Osteoblast (primary cell): Measurements from ENCODE around the gene TIMP2. TPM values are rescaled to one million over a fixed set of nuclear protein-coding genes. Genes with fewer than 3 reads are reported as not detected.
"Not testable (repeated sequence)": the region's sequence is repeated elsewhere in the genome, so short reads cannot be mapped to it uniquely, and the experiment has no call there.

Experiments used
- DNase-seq: peaks from one replicate; pipeline ENCODE4 v3.0.0; 2011; ENCODE audit warnings: low spot score, mixed read lengths; ENCODE audit not compliant: insufficient read length; ENCODE audit errors: missing footprints
- H2AFZ ChIP-seq: 2 replicates; pipeline ENCODE4 v1.6.0; 2011; ENCODE audit warnings: mild to moderate bottlenecking, low read length
- H3K27ac ChIP-seq: 2 replicates; pipeline ENCODE4 v1.5.1; 2011; ENCODE audit warnings: mild to moderate bottlenecking, low read depth, low read length, moderate library complexity
- H3K27me3 ChIP-seq: 2 replicates; pipeline ENCODE4 v1.6.0; 2012; ENCODE audit warnings: mild to moderate bottlenecking, control low read depth, inconsistent platforms, low read length, moderate library complexity; ENCODE audit not compliant: insufficient read depth
- H3K36me3 ChIP-seq: 2 replicates; pipeline ENCODE4 v1.5.1; 2011; ENCODE audit warnings: mild to moderate bottlenecking, low read length, control low read depth, moderate library complexity; ENCODE audit not compliant: insufficient read depth
- H3K4me1 ChIP-seq: 2 replicates; pipeline ENCODE4 v1.5.1; 2011; ENCODE audit warnings: mild to moderate bottlenecking, low read length, control low read depth, moderate library complexity; ENCODE audit not compliant: insufficient read depth
- H3K4me2 ChIP-seq: 2 replicates; pipeline ENCODE4 v1.6.0; 2011; ENCODE audit warnings: mild to moderate bottlenecking, low read length; ENCODE audit not compliant: insufficient read depth
- H3K4me3 ChIP-seq: fragments of 200-600 bp; sonication (generic); 3 replicates; pipeline ENCODE4 v1.5.1; 2012; ENCODE audit warnings: mild to moderate bottlenecking, low read length, inconsistent platforms; ENCODE audit not compliant: insufficient read depth
- H3K79me2 ChIP-seq: 2 replicates; pipeline ENCODE4 v1.6.0; 2012; ENCODE audit warnings: mild to moderate bottlenecking, low read length, control low read depth, inconsistent platforms; ENCODE audit not compliant: insufficient read depth
- H3K9me3 ChIP-seq: 2 replicates; pipeline ENCODE4 v1.5.1; 2011; ENCODE audit warnings: low read depth, low read length, control low read depth
- H4K20me1 ChIP-seq: 2 replicates; pipeline ENCODE4 v1.6.0; 2012; ENCODE audit warnings: mild to moderate bottlenecking, low read length, control low read depth; ENCODE audit not compliant: insufficient read depth
- total RNA-seq: library from RNA; depleted of rRNA; stranded (reverse); fragments of >200 nt; gene quantifications from 2 replicates; pipeline ENCODE4 v1.2.3, GENCODE V29; 2012
- TF ChIP-seq, protein P1 (sequence below): IDR thresholded peaks from 2 replicates; pipeline ENCODE4 v1.5.1; 2011; ENCODE audit warnings: mild to moderate bottlenecking, low read depth, low read length, moderate library complexity; ENCODE audit errors: extremely low read depth

Gene TIMP2
- total RNA-seq, 1 donor, result 164 TPM

- no peaks in the 10 kb centered on the region for H3K9me3 ChIP-seq
- no peak overlapping the region for H3K4me3 ChIP-seq
- no peak overlapping the region for H2AFZ ChIP-seq
- H3K4me2 ChIP-seq, result no peak overlapping the region
- DNase-seq, result peak; percentile 4
- no peak overlapping the region for H3K27ac ChIP-seq
- H3K27me3 ChIP-seq, result no peaks in the 10 kb centered on the region
- H3K4me1 ChIP-seq, result peaks cover 45% of the 10 kb centered on the region
- TF ChIP-seq, protein P1, sequence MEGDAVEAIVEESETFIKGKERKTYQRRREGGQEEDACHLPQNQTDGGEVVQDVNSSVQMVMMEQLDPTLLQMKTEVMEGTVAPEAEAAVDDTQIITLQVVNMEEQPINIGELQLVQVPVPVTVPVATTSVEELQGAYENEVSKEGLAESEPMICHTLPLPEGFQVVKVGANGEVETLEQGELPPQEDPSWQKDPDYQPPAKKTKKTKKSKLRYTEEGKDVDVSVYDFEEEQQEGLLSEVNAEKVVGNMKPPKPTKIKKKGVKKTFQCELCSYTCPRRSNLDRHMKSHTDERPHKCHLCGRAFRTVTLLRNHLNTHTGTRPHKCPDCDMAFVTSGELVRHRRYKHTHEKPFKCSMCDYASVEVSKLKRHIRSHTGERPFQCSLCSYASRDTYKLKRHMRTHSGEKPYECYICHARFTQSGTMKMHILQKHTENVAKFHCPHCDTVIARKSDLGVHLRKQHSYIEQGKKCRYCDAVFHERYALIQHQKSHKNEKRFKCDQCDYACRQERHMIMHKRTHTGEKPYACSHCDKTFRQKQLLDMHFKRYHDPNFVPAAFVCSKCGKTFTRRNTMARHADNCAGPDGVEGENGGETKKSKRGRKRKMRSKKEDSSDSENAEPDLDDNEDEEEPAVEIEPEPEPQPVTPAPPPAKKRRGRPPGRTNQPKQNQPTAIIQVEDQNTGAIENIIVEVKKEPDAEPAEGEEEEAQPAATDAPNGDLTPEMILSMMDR, result no peak
- peaks cover 28% of the 10 kb centered on the region for H4K20me1 ChIP-seq
- peaks cover 83% of the 10 kb centered on the region for H3K79me2 ChIP-seq
- peaks cover 13% of the 10 kb centered on the region for H3K36me3 ChIP-seq
Observed at GRCh38 chr17:78878261-78878660, 46.9 kb downstream of the TIMP2 start.

- not testable (repeated sequence) for H3K4me2 ChIP-seq, H3K27me3 ChIP-seq, H3K9me3 ChIP-seq, H3K27ac ChIP-seq, H2AFZ ChIP-seq, H3K4me3 ChIP-seq, DNase-seq
- H3K79me2 ChIP-seq, result peaks cover 80% of the 10 kb centered on the region
- H3K36me3 ChIP-seq, result peaks cover 24% of the 10 kb centered on the region
- peaks cover 33% of the 10 kb centered on the region for H4K20me1 ChIP-seq
- H3K4me1 ChIP-seq, result peaks cover 37% of the 10 kb centered on the region
Observed at GRCh38 chr17:78876954-78877517, 48.2 kb downstream of the TIMP2 start.

DNA sequence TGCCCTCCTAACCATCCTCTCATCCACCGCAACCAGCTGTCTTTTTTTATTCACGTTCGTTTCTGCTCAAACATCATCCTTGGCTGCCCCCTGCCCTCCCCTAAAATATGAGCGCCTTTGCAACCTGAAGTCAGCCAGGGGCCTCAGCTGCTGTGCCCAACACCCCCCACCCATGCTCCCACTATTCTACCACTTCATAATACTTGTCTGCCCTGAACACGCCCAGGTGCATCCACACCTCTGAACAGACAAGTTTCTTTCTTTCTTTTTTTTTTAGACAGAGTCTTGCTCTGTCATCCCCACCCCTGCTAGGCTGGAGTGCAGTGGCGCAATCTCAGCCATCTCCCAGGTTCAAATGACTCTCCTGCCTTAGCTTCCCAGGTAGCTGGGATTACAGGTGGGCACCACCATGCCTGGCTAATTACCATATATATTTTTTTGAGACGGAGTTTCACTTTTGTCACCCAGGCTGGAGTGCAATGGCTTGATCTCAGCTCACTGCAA, 49.0 kb downstream of the TIMP2 start:
- TF ChIP-seq, protein P1, result no peak
- Histone ChIP-seq H3K4me2 (no peak overlapping the region), H4K20me1 (peaks cover 33% of the 10 kb centered on the region), H3K36me3 (peaks cover 27% of the 10 kb centered on the region), H3K27ac (peak overlapping the region; percentile 61), H2AFZ (no peak overlapping the region), H3K79me2 (peaks cover 73% of the 10 kb centered on the region), H3K4me1 (peaks cover 37% of the 10 kb centered on the region), H3K4me3 (no peak overlapping the region), H3K27me3 (no peaks in the 10 kb centered on the region), H3K9me3 (no peaks in the 10 kb centered on the region)
- DNase-seq, result peak; percentile 55

GRCh38 chr17:78875363-78876093, 49.7 kb downstream of the TIMP2 start:
- H3K79me2 ChIP-seq, result peaks cover 67% of the 10 kb centered on the region
- no peak overlapping the region for H3K4me2 ChIP-seq
- no peaks in the 10 kb centered on the region for H3K9me3 ChIP-seq
- peak; percentile 82 for DNase-seq
- H3K4me3 ChIP-seq, result no peak overlapping the region
- TF ChIP-seq, protein P1, result no peak
- H3K27ac ChIP-seq, result peak overlapping the region; percentile 61
- H3K4me1 ChIP-seq, result peaks cover 37% of the 10 kb centered on the region
- H3K27me3 ChIP-seq, result no peaks in the 10 kb centered on the region
- H4K20me1 ChIP-seq, result peaks cover 33% of the 10 kb centered on the region
- H2AFZ ChIP-seq, result no peak overlapping the region
- peaks cover 33% of the 10 kb centered on the region for H3K36me3 ChIP-seq
